LNCaP clone FGC (cell line): Measurements from ENCODE around the gene AIPL1.

Experiments
- DNase-seq: peaks from one replicate; pipeline ENCODE4 v3.0.0-alpha.2; 2011; ENCODE audit warnings: low read depth
- H3K4me3 ChIP-seq: 2 replicates; pipeline ENCODE4 v1.5.1; 2011; ENCODE audit warnings: mild to moderate bottlenecking, low read depth, low read length, control low read depth
- CTCF ChIP-seq: IDR thresholded peaks from 2 replicates; pipeline ENCODE4 v1.5.1; 2012; ENCODE audit warnings: mild to moderate bottlenecking; ENCODE audit not compliant: control insufficient read depth, insufficient read depth; ENCODE audit errors: extremely low read depth

Gene AIPL1

GRCh38 chr17:6461246-6461645, 26.3 kb upstream of the AIPL1 start:
- no peak for TF ChIP-seq CTCF
- no peak overlapping the region for H3K4me3 ChIP-seq
- no peak for DNase-seq

DNA sequence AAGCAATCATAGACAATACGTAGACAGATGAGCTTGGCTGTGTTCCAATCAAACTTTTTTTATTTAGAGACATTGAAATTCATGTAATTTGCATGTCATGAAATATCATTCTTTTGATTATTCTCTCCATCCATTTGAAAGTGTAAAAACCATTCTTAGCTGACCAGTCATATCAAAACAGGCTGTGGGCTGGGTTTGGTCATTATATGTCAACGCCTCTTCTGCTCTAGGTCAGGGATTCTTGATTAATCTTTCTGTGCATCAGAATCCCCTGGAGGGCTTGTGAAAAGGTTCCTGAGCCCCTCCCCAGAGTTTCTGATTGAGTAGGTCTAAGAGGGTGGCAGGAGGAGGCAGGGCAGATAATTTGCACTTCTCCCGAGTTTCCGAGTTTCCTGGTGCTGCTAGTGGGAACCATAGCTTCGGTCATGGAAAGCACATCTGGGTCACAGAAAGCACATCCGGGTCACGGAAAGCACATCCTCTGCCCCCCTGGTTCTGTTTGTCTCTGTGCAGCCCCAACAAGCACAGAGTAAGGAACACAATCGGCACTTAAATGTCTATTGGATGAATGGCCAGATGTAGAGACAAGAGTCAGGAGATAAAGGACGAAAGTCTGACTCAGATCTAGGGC, 25.7 kb upstream of the AIPL1 start:
- no peak overlapping the region for H3K4me3 ChIP-seq
- TF ChIP-seq CTCF: no peak
- DNase-seq: no peak

- no peak overlapping the region for H3K4me3 ChIP-seq
- DNase-seq: no peak
- TF ChIP-seq CTCF: no peak
Measured at GRCh38 chr17:6458460-6458950, 23.6 kb upstream of the AIPL1 start.

- TF ChIP-seq CTCF: no peak
- no peak overlapping the region for H3K4me3 ChIP-seq
Measured at GRCh38 chr17:6457688-6458459, 23.0 kb upstream of the AIPL1 start.

GRCh38 chr17:6456914-6457687, 22.2 kb upstream of the AIPL1 start:
- no peak overlapping the region for H3K4me3 ChIP-seq
- no peak for DNase-seq
- TF ChIP-seq CTCF: no peak

More at GRCh38 chr17:6457688-6458459, 23.0 kb upstream of the AIPL1 start:
- DNase-seq: no peak

GRCh38 chr17:6456321-6456720, 21.4 kb upstream of the AIPL1 start:
- H3K4me3 ChIP-seq: no peak overlapping the region
- no peak for TF ChIP-seq CTCF
- DNase-seq: no peak
